Upper lobe of right lung (tissue), 1 donor: ENCODE data around the gene DUSP10. TPM values are rescaled to one million over a fixed set of nuclear protein-coding genes. Genes with fewer than 3 reads are reported as not detected.
A peak's percentile ranks its signal among the peaks of the same experiment; 100 is the strongest.

Source experiments
- ATAC-seq: fragments of 200-7000 bp; cut with Tn5 transposase; one replicate; pipeline ENCODE4 v1.9.1; 2020; ENCODE audit warnings: mild to moderate bottlenecking, moderate library complexity
- DNase-seq: peaks from one replicate; pipeline ENCODE4 v3.0.0-alpha.2; 2020
- H3K27ac ChIP-seq: fragments of 200-600 bp; one replicate; pipeline ENCODE4 v1.8.0; 2022
- H3K27me3 ChIP-seq: fragments of 200-600 bp; one replicate; pipeline ENCODE4 v1.8.0; 2022; ENCODE audit warnings: mild to moderate bottlenecking
- H3K36me3 ChIP-seq: fragments of 200-600 bp; one replicate; pipeline ENCODE4 v1.8.0; 2022
- H3K4me1 ChIP-seq: fragments of 200-600 bp; one replicate; pipeline ENCODE4 v1.8.0; 2022
- H3K4me3 ChIP-seq: fragments of 200-600 bp; one replicate; pipeline ENCODE4 v1.8.0; 2022; ENCODE audit warnings: mild to moderate bottlenecking
- H3K9me3 ChIP-seq: fragments of 200-600 bp; one replicate; pipeline ENCODE4 v1.8.0; 2022
- CTCF ChIP-seq: fragments of 200-600 bp; IDR thresholded peaks from one replicate; pipeline ENCODE4 v1.8.0; 2022; ENCODE audit warnings: antibody characterized with exemption
- intact Hi-C: fragments of 100-400 bp; cut with DNase I; formaldehyde crosslinking; loops from one replicate; pipeline ENCODE4 v1.11.0; 2022
- total RNA-seq: library from RNA; stranded (reverse); fragmentation: NEBNext Ultra II Directional; extraction: Animal tissue kit (Norgen Biotek cat#: 25700); gene quantifications from one replicate; pipeline ENCODE4 v1.2.1, GENCODE V29; 2021
- donor health status: DM: no; HTN: yes; CAD: no; lungs with severe emphysema.

The DUSP10 gene
- total RNA-seq, 1 donor from 2014 or later: 8.2 TPM

- Histone ChIP-seq H3K4me3 (no peak overlapping the region), H3K4me1 (peaks cover 14% of the 10 kb centered on the region), H3K27ac (peak overlapping the region; percentile 32), H3K9me3 (no peaks in the 10 kb centered on the region), H3K27me3 (no peaks in the 10 kb centered on the region), H3K36me3 (peaks cover 15% of the 10 kb centered on the region)
- ATAC-seq (peak; percentile 50), DNase-seq (no peak)
- TF ChIP-seq CTCF: no peak
- intact Hi-C loops: no loop called here
Measured at GRCh38 chr1:221704306-221704705, 37.6 kb downstream of the DUSP10 start.

GRCh38 chr1:221701570-221702186 is 40.2 kb downstream of the DUSP10 start:
- Histone ChIP-seq H3K4me1 (no peaks in the 10 kb centered on the region), H3K27me3 (no peaks in the 10 kb centered on the region), H3K36me3 (peaks cover 15% of the 10 kb centered on the region), H3K9me3 (no peaks in the 10 kb centered on the region), H3K27ac (no peak overlapping the region), H3K4me3 (no peak overlapping the region)
- intact Hi-C loops: no loop called here
- no peak for ATAC-seq
- no peak for TF ChIP-seq CTCF
- DNase-seq: no peak

- ATAC-seq (no peak), DNase-seq (no peak)
- Histone ChIP-seq H3K36me3 (peaks cover 14% of the 10 kb centered on the region), H3K27ac (no peak overlapping the region), H3K4me3 (no peak overlapping the region), H3K9me3 (no peaks in the 10 kb centered on the region), H3K27me3 (no peaks in the 10 kb centered on the region), H3K4me1 (no peaks in the 10 kb centered on the region)
- TF ChIP-seq CTCF: no peak
- intact Hi-C loops: no loop called here
Measured at GRCh38 chr1:221700948-221701347, 40.9 kb downstream of the DUSP10 start.

GRCh38 chr1:221700536-221700935 is 41.4 kb downstream of the DUSP10 start:
- TF ChIP-seq CTCF: no peak
- H3K27ac ChIP-seq: no peak overlapping the region
- H3K27me3 ChIP-seq: no peaks in the 10 kb centered on the region
- intact Hi-C loops: no loop called here
- no peaks in the 10 kb centered on the region for H3K9me3 ChIP-seq
- DNase-seq (no peak), ATAC-seq (no peak)
- H3K4me1 ChIP-seq: no peaks in the 10 kb centered on the region
- peaks cover 10% of the 10 kb centered on the region for H3K36me3 ChIP-seq
- no peak overlapping the region for H3K4me3 ChIP-seq

- intact Hi-C loops: no loop called here
- no peaks in the 10 kb centered on the region for H3K27me3 ChIP-seq
- H3K4me1 ChIP-seq: no peaks in the 10 kb centered on the region
- H3K4me3 ChIP-seq: no peak overlapping the region
- peaks cover 10% of the 10 kb centered on the region for H3K36me3 ChIP-seq
- no peaks in the 10 kb centered on the region for H3K9me3 ChIP-seq
- no peak for TF ChIP-seq CTCF
- DNase-seq: no peak
- H3K27ac ChIP-seq: no peak overlapping the region
- no peak for ATAC-seq
Measured at GRCh38 chr1:221699978-221700519, 41.8 kb downstream of the DUSP10 start.
